Fibroblast of skin of scalp (primary cell): ENCODE measurements around the gene STBD1.
"Not testable (repeated sequence)": the region's sequence is repeated elsewhere in the genome, so short reads cannot be mapped to it uniquely, and the experiment has no call there.

Experiments used
- DNase-seq: peaks from one replicate; pipeline ENCODE4 v3.0.0-alpha.2; 2013

Gene STBD1

DNA sequence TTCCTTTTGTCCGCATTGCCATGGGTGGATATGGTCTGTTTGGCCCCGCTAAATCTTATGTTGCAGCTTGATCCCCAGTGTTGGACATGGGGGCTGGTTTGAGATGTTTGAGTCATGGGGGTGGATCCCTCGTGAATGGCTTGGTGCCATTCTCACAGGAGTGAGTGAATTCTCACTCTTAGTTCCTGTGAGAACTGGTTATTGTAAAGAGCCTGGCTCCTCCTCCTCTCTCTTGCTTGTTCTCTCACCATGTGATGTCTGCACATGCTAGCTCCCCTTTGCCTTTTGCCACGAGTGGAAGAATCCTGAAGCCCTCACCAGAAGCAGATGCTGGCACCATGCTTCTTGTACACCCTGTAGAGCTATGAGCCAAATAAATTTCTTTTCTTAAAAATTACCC is 22.6 kb upstream of the STBD1 start:
- no peak for DNase-seq

DNA sequence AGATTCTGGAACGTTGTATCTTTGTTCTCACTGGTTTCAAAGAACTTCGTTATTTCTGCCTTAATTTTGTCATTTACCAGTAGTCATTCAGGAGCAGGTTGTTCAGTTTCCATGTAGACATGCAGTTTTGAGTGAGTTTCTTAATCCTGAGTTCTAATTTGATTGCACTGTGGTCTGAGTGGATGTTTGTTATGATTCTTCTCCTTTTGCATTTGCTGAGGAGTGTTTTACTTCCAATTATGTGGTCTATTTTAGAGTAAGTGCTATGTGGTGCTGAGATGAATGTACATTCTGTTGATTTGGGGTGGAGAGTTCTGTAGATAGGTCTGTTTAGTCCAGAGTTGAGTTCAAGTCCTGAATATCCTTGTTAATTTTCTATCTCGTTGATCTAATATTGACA is 18.7 kb upstream of the STBD1 start:
- not testable (repeated sequence) for DNase-seq

DNA sequence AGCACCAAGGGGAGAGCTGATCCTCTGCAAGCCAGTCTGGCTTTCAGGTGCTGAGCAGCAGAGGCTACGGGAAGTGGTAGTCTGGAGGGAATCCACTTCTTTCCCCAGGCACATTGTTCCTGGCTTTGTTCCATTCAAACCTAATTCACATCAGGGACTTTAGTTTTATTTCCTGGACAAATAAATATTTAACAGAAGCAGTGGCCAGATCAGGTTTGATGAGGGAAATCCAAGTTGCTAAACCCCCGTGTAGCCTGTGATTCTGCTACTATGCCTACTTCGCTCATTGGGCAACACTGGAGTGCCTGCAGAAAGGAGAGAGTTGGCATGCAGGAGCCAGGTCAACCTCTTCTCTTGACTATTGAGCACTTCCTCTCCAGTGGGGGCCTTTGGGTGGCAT is 13.8 kb upstream of the STBD1 start:
- no peak for DNase-seq

DNA sequence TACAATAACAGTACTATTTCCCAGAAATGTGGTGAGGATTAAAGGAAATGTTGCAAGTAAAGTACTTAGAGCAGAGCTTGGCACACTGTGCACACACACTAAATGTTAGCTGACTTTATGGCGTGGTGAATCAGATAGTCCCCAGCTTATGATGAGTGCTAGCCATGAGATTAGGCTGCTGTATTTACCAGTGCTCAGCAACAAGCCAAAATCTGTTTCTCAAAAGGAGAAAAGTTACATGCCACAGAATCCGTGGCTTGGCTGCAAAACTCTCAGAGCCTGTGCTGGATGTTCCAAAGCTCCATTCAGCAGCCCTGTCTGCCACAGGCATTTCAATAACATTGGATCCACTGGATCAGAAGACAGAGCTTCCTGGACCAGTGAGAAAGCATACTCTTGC is 12.8 kb upstream of the STBD1 start:
- no peak for DNase-seq

DNA sequence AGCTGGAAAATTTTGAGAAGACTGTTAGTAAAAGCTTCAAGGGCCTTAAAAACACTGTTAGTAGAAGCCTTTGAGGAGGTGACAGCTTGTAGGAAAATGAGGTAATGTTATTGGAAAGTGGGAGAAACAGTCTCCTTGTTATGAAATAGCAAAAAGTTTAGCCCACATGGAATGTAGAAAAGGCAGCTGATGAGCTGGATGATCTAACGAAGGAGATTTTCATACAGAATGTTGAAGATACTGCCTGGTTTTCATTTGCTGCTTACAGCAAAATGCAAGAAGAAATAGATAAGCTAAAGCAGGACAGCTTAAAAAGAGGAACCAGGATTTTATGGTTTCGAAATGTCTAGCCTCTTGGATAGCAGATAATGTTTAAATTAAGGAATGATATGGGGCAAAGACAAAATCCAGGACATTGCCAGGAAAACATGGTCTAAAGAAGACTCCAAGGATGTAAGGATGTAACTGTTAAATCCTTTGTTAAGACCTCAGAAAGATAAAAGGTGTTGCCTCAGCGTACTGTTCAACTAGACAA is 10.2 kb upstream of the STBD1 start:
- no peak for DNase-seq

DNA sequence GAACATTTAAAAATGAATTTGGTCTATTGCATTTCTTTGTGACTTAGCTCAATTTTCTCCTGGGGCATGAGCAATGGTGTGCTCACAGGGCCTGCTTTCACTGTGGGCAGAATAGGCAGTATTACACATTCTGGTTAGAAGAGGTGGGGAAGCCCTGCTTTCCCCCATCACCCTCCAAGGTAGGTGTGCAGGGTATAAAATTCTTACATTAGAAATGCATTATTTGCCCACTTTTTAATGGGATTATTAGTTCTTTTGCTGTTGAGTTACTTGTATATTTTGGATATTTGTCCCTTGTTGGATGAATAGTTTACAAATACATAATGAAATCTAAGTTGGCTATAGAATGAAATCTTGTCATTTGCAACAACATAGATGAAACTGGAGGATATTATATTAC is 8.3 kb upstream of the STBD1 start:
- DNase-seq = no peak

DNA sequence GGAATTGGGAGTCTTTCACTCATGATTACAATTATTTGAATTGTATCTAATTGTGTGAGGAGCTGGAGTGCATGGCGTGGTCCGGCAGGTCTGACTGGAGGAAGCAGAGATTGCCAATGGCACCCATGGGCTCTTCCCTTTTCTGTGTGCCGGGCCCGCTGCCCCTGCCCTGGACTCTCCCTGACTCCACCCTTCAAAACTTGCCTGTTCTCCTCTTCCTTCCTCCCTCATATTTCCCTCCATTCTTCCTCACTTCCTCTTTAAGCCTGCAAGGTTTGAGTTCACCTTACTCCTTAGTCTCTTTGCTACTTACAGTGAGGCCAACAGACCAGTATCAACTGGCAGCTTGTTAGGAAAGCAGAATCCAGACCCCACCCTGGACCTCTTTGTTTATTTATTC is 6.5 kb upstream of the STBD1 start:
- DNase-seq = no peak

DNA sequence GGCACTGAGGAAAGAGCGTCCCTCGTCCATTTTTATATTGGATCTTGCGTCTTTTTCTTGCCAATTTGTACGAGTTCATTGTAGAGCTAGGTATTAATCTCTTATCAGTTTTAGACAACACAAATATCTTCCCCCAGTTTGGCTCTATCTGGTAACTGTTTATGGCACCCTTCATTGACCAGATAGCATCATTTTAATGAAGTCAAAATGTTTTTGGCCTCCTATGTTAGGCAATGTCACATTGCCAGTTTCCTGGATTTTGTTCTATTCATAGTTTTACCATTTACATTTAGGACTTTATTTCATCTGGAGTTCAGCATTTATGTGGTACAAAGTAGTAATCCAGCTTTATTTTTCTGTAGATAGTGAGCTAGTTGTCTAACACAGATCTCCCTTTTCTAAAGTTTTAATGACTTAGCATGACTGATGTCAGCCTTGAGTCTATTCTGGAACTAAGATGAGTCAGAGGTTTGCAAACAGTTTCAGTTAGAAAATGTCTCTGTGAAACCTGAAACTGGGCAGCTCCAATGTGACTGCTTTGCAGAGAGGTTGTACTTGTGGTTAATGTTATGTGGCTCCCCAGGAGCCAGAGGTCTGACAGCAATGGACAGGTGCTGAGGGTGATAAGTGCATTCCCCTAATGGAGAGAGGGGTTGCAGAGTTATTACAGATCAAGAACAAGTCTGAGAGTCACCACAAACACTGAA is 5.3 kb upstream of the STBD1 start:
- peak; percentile 67 for DNase-seq

DNA sequence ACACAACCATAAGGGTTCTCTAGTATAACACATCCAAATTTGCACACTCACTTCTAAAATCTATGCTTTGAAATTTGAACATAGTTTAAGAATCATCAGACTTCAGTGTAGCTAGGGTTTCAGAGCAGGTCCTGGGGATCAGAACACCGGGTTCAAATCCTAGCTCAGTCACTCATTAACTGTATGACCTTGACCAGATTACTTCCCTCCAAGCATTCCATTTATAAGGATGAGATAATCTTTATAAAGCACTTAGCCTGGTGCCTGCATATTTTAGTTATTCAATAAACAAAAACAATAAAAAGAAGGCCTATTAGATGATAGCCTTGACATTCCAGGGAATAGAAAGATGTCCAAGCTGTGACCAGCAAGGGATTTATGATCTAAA is 4.8 kb upstream of the STBD1 start:
- no peak for DNase-seq

DNA sequence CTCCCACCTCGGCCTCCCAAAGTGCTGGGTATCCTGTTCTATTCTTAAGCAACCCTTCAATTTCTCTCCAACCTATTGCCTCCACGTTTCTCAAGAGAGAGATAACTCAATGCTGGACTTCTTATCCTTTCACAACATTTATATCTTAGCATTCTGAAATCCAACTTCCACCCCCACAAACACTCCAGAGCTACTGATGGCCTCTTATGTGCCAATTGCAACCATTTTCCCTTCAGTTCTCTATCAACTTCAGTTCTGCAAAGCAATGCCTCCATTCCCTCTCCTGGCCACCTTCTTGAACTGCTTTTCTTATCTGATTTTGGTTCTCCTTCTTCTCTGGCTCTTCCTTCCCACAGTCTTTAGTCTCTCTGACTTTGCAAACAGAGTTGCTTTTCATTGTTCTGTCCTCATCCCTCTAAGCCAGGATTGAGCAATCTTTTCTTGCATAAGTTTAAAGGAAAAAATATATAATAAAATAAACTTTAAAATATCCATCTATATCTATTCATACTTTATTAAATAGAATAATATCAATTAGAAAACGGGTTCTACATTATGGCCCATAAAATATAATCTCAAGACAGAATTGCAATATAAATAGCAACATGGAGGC is 3.6 kb upstream of the STBD1 start:
- DNase-seq = no peak

DNA sequence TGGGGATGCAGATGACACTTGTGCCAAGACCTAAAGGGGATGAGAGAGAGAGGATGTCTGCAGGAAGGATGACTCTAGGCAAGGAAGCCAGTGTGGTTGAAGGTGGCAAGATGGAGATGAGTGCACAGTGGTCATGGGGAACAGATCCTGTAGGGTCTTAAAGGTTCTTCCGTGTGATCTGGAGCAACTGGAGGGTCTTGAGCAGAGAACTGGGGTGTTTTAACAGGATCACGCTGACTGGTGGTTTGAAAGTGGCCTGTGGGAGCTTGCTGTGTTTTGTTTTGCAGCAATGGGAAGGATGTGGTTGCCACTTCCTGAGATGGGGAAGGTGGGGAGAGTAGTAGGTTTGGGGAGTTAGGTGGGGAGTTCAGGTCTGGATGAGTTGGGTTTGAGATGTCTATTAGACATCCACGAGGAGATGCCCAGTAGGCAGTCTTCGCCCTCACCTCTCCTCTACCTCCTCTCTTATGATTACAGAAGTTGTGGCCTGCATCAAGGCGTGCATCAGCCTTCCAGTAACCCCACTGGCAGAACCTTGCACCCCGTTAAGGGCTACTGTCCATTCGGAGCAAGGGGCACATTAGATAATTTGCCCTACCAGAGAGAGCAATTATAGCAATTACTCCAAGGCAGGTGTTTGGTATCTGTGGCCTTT is 1.4 kb upstream of the STBD1 start:
- no peak for DNase-seq

DNA sequence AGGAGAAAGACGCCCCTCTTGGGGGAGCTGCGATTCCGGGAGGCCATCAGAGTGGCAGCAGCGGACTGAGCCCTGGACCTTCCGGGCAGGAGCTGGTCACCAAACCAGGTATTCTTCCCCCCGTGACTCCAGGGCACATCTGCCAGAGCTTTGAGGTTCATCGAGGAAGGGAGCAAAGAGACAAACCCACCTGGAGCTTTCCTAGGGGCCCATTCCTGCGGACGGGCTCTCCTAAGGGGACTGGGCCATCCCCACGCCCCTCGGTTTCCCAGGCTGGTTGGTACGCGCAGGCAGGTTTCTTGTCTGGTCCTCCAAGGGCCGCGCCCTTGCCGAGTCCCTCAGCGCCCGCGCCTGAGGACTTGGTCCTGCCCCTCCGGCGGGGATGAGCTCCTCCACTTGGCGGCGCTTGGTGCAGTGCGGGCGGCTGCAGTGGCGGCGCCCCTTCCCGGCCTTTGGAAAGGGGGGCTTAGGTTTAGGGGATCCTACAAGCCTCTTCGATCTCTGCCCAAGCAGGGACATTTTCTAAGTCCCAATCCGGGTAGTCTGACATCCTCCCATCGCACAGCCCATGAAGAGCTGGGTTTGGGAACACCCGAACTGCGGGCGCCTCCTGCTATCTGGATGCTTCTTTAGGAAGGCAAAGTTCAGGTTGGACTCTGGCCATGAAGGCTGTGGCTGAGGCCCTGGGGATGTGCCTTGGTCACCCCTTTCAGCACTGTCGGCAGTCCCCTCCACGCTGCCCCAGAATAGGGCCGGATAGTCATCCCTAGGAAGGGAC is 538 bp downstream of the STBD1 start:
- DNase-seq = peak; percentile 54

DNA sequence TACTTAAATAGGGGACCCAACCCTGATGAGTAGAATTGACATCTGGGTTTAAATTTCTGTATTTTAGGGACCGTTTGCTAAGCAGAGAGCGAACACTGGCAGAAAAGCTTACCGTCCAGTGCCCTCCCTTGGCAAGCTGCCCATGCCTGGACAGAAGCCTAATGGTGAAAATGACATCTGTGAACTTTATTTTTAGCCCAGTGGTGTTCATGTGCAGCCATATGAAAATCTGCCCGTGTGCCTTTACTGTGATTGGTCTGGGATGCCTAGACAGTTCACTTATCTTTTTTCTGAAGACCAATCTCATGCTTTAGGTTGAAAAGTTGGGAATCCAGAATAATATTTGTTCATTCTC is 1.1 kb downstream of the STBD1 start:
- no peak for DNase-seq

DNA sequence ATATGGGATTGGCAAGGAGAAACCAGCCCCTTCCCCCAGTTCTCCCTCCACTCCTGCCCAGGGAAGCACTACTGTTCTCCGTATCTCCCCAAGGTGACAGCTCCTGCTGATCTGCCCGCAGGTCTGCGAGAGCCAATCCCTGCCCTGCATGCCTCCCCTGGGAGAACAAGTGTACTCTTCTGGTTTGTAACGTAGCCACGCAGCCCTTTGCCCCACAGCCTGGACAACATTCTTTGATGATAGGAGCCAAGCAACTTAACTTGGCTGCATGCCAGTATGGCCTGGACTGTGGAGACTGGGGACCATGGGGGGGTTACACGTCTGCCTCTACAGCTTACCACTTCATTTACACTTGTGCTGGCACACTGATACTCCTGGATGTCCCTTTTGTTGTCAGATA is 2.0 kb downstream of the STBD1 start:
- no peak for DNase-seq

DNA sequence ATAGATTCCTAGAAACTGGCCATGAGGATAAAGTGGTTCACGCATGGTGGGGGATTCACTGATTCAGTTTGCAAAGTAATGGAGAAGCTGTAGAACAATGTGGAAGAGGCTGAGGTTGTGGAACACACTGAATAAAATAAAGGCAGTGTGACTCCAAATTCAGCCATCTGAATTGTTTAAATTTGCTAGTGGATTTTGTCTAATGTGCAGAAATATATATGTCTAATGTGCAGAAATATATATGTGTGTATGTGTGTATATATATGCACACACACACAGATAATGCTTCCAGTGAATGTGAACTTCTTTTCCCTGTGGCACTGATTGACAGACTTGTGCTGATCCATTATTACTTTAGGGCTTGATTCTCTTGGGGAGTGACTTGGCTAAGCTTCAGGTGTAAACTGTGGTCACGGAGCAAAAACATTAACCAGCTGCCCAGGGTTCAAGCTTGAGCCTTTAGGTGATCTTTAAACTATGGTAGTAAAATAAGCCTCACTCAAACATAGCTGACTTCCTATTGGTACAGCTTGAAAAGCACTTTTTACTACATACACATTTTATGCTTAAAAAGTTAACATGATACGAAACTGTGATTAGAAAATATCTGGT is 3.5 kb downstream of the STBD1 start:
- DNase-seq = no peak

DNA sequence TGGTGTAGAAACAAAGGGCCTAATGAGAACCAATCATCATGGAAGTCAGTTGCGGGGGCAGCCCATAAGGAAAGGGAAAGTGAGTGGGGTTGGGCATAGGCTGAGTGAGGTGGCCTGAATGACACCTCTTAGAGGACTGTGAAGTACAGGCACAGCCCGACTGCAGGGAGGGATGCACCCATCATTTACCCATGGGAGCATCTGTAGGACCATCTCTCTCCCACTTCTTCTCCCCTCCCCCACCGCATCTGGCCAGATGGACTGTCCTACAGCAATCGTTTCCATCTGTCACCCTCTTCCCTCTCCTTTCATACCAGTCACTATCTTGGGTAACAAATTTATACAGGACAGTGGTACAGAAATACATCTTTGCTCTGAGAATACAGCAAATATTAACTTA is 4.2 kb downstream of the STBD1 start:
- no peak for DNase-seq

DNA sequence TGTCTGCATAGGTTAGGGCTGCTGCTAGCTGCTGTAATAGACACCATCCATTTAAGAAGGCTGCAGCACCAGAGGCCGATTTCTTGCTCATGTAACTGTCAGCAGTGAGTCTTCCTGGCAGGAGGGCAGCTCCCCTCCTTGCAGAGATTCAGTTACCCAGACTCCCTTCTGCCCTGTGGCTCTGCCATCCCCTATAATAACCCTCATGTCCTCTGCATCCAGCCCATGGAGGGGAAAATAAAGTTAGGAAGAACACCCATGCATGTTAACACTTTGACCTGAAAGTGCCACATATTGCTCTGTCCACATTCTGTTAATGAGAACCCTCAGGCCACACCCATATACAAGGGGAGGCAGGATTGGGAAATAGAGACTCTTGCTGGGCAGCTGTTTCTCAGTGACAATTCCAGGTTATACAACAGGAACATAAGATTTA is 5.4 kb downstream of the STBD1 start:
- DNase-seq = no peak

DNA sequence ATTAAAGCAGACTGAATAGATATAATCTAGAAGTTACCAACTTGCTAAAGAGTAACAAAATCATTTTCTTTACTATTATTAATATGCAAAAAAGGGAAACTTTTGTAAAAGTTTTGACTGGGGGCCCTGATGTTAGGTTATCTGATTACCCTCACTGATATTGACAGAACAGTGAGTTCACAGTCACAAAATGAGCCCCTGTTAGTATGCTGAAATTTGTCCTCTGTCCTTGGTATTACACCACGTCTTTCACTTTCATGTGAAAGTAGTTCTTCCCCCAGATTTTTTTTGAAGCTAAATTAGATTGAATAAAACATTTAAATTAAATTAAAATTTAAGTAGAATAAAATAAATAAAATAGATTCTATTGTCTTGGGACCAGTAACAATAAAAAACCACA is 5.9 kb downstream of the STBD1 start:
- DNase-seq = no peak

DNA sequence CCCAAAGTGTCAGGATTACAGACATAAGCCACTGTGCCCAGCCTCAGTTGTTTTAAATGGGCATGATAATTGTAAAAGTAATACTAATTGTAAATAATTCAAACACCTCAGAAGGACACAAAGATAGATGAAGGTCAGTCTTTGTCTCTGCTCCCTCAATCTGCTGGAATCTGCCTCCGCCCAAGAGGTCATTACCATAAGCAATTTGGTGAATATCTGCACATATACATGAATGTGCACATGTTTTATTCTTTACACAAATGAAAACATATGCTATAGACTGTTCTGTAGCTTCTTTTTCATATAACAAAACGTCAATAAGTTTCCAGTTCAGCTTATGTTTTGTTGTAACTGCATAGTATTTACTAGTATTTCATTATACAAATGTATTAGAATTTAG is 7.0 kb downstream of the STBD1 start:
- DNase-seq = no peak

DNA sequence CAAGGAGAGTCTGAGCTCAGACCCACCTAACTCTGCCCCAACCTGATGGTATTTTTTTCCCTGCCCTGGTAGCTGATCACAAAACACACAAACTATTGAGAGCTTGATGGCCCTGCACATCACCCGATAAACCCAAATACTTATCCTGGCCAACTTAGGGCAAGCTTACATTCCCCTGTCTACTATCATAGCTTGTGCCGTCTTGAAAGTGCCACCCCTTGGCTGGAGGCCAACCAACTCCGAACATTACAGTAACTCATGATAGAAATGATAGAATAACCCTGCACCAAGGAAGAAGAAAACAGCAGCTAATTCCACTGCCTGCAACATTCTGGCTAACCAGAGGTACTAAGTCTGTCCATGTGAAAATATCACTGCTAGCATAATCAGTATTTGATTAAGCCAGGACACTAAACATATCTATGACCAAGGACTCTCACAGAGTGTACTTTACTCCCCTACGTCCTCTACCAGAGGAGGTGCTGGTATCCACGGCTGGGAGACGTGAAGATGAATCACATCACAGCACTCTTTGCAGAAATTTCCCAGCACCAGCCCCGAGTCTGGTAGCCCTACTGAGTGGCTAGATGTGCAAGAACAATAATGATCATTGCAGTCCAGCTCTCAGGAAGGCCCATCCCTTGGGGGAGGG is 8.9 kb downstream of the STBD1 start:
- DNase-seq = no peak

DNA sequence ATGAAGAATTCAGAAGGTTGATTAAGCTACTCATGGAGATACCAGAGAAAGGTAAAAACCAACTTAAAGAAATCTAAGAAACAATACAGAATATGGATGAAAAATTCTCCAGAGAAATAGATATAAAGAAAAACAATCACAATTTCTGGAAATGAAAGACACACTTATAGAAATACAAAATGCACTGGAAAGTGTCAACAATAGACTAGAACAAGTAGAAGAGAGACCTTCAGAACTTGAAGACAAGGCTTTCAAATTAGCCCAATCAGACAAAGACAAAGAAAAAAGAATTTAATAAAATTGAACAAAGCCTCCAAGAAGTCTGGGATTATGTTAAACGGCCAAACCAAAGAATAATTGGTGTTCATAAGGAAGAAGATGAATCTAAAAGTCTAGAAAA is 9.6 kb downstream of the STBD1 start:
- no peak for DNase-seq

DNA sequence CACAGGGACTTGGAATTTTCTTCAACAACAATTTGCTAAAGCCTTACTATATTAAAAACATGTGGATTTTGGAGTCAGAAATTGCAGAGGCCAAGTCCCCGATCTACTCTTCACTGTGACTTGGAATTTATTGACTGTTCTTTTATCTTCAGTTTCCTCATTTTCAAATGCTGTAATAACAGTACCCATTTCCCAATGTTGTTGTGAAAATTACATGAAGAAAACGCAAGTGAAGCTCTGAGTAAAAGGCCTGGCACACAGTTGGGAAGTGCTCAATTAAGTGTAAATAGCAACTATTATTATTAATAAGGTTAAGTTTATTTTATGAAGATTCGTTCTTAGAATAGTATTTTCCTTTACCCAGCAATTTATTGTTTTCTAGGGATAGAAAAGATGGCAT is 15.7 kb downstream of the STBD1 start:
- no peak for DNase-seq
